ENCODE measurements around the gene IGF2R.
A peak's percentile ranks its signal among the peaks of the same experiment; 100 is the strongest.

IGF2R gene

GRCh38 chr6:160031871-160032270, 63.0 kb downstream of the IGF2R start:
- peak; percentile 62 for DNase-seq

- no peak for DNase-seq
Observed at GRCh38 chr6:160032538-160032937, 63.7 kb downstream of the IGF2R start.

GRCh38 chr6:160034036-160034930, 65.4 kb downstream of the IGF2R start:
- no peak for DNase-seq

- DNase-seq: no peak
Observed at GRCh38 chr6:160035241-160035640, 66.4 kb downstream of the IGF2R start.

DNA sequence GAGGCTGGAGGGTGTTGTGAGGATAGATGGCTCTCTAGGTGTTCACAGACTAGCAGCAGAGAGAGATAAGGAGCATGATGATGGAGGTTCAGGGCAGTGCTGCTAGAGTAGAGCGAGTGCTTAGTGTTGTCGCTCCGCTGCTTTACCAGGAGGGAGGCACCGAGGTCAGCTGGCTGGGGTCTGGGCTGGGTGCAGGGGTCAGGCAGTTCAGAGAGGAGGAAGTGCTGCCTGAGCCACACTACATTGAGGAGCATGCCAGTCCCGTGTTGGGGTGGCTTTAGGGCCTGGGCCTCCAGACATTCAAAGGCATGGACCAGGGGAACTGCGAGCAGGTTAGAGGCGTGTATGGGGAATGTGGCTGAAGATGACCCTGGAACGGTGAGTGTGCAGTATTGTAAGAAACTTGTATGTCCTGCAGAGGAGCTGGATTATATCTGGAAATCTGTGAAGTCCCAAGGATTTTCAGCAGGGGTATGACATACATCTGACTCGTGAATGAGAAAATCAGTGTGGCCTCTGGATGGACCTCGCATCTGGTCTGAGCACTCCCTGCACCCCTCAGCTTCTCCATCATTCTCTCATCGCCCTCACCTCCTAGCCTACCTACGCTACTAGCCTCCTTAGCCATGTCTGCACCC, 66.9 kb downstream of the IGF2R start:
- no peak for DNase-seq

GRCh38 chr6:160036331-160036695, 67.4 kb downstream of the IGF2R start:
- no peak for DNase-seq

DNA sequence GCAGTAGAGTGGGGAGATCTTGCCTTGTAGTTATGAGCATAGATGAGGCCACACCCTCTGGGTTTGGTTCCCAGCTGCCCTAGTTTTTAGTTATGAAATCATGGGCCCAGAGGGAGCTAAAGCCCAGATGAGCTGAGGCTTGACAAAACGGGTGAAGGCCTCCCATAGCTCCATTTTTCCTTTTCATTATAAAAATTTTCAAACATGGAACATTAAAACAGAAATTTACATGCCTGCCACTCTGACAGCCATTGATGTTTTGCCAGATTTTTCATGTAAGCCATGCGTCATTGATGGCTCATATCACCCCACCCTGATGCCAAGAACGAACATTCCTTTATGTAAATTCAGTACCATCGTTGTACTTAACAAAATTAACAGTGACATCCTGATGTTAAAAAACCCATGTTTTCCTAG, 67.9 kb downstream of the IGF2R start:
- DNase-seq: no peak

- no peak for DNase-seq
Observed at GRCh38 chr6:160038479-160038878, 69.6 kb downstream of the IGF2R start.

DNA sequence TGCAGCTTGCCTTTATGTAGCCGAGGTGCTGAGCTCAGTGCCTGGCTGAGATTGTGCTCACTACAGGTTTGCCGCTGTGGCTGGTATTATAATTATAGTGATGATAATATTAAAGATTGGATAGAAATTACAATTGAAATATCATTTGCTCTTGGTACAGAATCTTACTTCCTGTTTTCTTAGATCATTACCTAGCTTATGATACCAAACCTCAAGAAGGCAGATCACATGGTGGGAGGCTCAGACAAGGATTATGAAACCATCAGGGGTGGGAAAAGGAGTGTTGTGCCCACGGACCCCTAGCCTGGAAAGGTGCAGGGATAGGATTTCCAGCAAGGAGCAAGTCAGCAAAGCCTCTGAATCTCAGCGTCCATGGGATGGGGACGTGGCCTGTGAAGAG, 70.6 kb downstream of the IGF2R start:
- DNase-seq: no peak

- DNase-seq: no peak
Observed at GRCh38 chr6:160040055-160040454, 71.2 kb downstream of the IGF2R start.

- DNase-seq: no peak
Observed at GRCh38 chr6:160040527-160041264, 71.8 kb downstream of the IGF2R start.

GRCh38 chr6:160041608-160042007, 72.7 kb downstream of the IGF2R start:
- peak; percentile 59 for DNase-seq

DNA sequence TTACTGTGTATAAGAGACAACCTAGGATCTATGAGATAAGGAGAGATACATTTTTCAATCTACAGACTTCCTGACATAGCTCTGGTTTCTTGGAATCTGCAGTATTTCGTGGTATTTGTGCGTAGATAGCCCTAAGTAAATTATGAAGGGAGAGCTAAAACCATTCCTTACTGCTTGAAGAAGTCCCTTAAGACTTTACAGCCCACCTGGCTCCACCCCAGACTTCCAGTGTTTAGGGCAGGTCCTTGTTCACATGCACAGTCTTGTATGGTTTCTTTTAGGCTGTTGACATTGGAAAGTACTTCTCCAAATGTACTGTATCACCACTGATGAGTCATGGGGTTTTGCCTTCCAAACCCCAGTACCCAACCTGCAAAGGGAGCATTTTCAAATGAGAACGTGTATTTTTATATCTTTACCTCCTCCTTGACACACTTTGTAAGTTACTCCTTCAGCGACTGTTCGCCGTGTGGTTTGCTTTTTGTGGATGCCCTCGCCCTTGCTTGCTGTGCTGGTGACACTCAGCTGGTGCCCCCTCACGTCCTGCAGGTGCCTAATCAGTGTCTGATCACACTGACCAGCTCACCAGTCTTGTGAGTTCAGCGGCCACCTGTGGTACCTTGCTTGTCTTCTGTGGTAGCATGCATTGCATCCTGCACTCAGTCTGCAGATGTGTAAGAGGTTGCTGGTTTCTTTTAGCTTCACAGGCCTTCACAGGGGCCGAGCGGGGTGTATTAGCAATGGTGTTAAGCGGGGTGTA, 73.3 kb downstream of the IGF2R start:
- DNase-seq: no peak

- DNase-seq: no peak
Observed at GRCh38 chr6:160042788-160043301, 74.0 kb downstream of the IGF2R start.

GRCh38 chr6:160043784-160044183, 74.9 kb downstream of the IGF2R start:
- DNase-seq: no peak

DNA sequence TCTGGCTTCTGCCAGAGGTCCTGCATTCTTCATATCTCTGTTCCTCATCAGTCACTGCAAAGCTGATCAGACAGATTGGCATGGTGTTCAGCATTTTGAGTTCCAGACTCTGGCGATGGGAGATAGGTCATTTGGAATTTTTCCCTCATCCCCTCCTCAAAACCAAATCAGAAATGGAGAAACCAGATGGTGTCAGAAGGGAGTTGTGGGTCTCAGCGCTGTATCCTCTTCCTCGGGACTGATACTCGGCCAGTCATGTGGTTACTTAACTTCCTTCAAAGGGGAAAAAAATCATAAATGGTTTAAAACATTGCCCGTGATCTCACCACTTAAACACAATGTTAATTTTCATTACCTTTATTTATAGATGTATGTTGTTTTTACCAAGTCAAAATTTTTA, 75.8 kb downstream of the IGF2R start:
- no peak for DNase-seq

- DNase-seq: no peak
Observed at GRCh38 chr6:160048471-160048870, 79.6 kb downstream of the IGF2R start.

DNA sequence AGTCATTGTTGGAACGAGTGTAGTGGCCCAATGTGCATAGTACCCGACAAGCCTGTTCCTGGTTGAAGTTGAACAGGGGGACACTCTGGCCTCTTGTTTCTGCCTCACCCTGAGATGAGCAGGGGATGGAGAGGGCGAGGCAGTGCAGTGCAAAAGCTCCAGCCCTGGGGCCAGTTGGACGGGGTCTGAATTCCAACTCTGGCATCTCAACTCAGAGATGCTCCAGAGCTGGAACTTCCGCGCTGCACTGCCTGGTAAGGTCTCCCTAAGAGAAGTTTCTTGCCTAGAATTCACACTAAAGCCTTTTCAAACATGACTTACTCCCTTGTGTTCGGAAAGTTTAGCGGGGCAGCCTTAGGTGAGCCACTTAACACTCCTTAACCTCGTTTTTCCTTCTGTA, 80.5 kb downstream of the IGF2R start:
- DNase-seq: no peak

GRCh38 chr6:160050022-160050421, 81.1 kb downstream of the IGF2R start:
- DNase-seq: no peak

GRCh38 chr6:160051390-160051789, 82.5 kb downstream of the IGF2R start:
- peak; percentile 71 for DNase-seq

DNA sequence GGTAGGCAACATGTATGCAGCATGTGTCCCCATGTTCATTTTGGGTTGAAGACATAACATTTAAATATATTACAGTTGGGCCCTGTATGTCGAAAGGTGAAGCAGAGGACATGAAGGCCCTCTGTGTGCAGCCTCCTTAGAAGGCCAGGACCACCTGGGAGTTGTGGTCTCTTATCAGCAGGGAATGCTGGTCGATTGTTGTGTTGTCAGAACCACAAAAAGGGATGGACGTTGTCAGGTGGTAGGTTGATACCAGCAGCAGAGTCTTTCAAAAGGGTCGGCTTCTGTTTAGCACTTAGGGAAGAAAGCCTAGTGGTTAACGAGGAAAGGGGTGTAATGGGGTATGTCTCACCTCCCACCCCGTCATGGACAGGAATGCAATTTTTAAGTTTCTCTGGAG, 85.4 kb downstream of the IGF2R start:
- DNase-seq: peak; percentile 10

DNA sequence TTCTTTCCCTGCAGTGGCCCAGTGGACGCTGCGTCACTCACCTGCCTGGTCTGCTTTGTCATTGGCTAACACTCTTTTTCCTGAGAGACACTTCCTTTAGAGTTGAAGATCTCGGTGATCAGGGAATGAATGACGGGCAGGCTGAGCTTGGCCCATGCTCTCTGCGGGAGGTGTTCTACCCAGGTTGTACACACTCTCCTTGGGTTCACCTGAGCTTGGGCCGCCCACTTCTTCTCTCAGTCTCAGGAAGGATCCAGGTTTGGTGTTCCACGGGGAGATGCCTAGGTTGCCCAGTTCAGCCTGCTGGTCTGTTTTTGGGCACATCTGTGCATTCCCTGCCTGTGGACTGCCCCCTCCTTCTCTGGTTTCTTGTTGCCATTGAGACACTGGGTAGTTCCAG, 86.0 kb downstream of the IGF2R start:
- DNase-seq: no peak

DNA sequence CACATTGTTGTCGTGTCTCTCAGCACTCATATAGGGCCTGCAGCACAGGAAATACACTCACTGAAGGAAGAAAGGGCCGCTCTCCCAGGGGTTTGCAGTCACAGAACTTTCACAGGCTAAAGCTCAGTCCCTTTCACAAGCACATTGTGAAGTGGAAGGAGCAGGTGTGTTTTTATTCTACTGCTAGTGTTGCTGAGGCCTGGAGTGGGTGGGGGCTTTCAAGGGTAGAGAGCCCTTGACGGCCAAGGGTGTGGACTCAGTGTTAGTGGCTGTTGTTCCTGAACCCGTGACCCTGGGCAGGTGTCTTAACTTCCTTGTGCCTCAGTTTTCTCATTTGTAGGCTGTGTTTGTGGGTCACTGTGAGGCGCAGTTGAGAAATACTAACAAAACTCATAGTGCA, 86.5 kb downstream of the IGF2R start:
- DNase-seq: no peak
